Stimulated activated CD8-positive, alpha-beta memory T cell treated with anti-CD3 and anti-CD28 coated beads, Interleukin-2, amount 100 ng/mL, for 1 hour (primary cell): ENCODE results near the gene DEUP1.

ENCODE experiments used
- DNase-seq, 2 donors: peaks; one replicate each; pipeline ENCODE4 v3.0.0-alpha.2; 2020; ENCODE audit warnings: low read depth in 2 of 2

The DEUP1 gene

GRCh38 chr11:93480256-93480655, 149.7 kb downstream of the DEUP1 start:
- no peak for DNase-seq

DNA sequence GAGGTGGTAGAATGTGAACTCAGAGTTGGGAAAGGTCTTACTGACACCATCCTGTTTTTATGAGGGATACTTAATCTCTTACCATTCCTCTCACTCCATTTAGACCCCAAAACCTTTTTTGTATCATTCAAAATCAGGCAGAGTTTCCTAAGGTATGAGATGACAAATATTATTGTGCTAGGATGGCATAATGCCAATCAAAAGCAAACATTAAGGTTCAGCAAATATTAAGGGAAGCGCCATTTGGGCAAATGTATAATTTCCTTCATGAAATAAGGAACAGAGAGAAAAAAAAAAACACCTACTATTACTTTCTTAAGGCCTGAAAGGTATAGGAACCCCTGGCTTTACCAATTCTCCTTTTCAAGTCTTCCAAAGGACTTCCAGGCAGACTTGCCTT, 150.2 kb downstream of the DEUP1 start:
- no peak for DNase-seq

DNA sequence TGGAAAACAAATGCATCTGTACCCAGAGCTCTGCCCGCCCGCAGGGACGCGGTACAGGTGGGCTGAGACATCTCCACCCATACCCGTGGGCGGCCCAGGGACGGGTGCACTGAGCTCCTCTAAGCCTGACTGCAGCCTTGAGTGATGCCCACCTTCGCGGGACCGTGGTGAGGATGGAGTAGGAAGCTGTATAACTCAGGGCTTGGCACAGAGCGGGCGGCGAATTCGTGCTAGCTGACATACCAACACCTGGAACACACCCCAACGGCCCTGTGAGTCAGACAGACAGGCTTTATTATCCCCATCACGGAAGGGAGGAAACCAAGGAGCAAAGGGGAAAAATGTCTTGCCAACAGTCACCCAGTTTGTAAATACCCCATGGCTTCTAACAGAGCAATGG, 150.7 kb downstream of the DEUP1 start:
- no peak for DNase-seq

DNA sequence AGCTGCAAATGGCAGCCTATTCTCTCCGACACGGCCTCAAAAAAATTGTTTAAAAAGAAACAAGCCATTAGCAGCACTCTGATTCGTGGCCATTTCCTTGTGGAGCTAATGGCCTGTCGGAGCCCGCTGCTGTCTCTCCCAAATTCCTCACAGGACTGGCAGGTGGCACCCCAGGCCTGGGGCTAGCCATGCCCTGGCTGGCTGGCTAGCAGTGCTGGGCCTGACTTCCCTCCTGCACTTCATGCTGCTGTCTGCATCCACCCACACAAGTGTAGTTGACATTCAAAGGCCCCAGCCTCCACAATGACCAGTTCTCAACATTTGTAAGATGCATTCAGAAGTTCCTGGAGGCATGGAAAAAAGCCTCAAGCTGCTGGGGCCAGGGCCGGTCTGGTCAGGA, 151.2 kb downstream of the DEUP1 start:
- DNase-seq, result no peak

DNA sequence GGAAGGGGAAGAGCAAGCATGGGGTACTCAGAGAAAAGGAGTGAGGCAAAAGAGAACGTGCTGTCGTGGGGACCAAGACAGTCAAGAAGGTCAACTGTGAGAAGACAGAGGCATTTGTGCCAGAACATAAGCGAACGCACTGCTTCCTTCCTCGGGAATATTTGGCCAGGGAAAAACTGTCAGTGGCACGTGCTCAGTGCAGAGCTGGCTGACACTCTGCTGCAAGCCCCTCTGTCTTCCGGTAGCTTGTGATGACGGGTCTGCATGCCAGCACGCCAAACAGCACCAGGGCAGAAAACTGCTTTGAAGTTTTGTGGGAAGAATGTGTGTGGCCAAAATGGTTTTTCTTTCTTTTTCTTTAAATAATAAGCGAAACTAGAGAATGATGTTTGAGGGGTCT, 152.0 kb downstream of the DEUP1 start:
- no peak for DNase-seq

- DNase-seq, result no peak
These were observed 154.2 kb downstream of the DEUP1 start for GRCh38 chr11:93484716-93485115.

DNA sequence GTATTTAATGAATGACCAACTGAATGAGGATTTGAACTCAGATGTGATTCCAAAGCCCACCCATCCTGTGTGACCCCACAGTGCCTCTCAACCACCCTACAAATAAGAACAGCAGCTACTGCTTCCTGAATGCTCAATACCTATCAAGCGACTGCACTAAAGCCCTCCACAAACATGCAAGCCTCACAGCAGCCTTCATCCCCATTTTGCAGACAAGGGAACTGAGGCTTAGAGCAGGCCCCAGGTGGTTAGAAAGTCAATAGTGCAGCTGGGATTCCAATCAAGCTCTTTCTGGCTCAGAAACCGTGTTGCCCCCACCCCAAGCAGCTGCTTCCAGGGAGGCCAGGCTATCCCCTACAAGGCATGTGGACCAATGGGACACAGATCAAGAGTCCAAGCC, 155.4 kb downstream of the DEUP1 start:
- DNase-seq, result no peak

- DNase-seq, result no peak
These were observed 156.5 kb downstream of the DEUP1 start for GRCh38 chr11:93487032-93487483.
